ENCODE results near the gene ABCB4. TPM values are rescaled to one million over a fixed set of nuclear protein-coding genes. Genes with fewer than 3 reads are reported as not detected.
A peak's percentile ranks its signal among the peaks of the same experiment; 100 is the strongest.

ABCB4 gene
- total RNA-seq = under 1 TPM in 2 of 4 donors, not detected in 2; 0.38 to 0.76 TPM

GRCh38 chr7:87475359-87476178, at the start of gene ABCB4:
ABCB4 (minus strand) TSS chr7:87475680; CDS start chr7:87475465, 215 bp downstream.
- DNase-seq = no peak
- 40 to 65% methylated on average over 2 to 5 of the region's 80 CpGs for WGBS, 2 donors
- no peaks in the 10 kb centered on the region for H3K36me3 ChIP-seq
- peaks cover 0 to 37% (median 0%) of the 10 kb centered on the region in 4 donors for H3K27me3 ChIP-seq
- TF ChIP-seq CTCF (IDR thresholded peaks at IDR 0.05) (no peak), POLR2A (IDR thresholded peaks at IDR 0.05) (no peak)
- peaks cover 0 to 19% (median 3%) of the 10 kb centered on the region in 3 donors for H3K4me1 ChIP-seq
- H3K4me3 ChIP-seq = peak within 1 kb of the TSS; percentile 30 to 73 (median 44)
- H3K27ac ChIP-seq = peak within 1 kb of the TSS in 1 of 4 donors; percentile 37
- intact Hi-C loops (cut with DNase I) = no loop called here
- H3K9me3 ChIP-seq = no peaks in the 10 kb centered on the region

GRCh38 chr7:87518735-87519134, 43.3 kb upstream of the ABCB4 start:
- no peak for DNase-seq
- H3K9me3 ChIP-seq = no peaks in the 10 kb centered on the region

GRCh38 chr7:87517891-87518290, 42.4 kb upstream of the ABCB4 start:
- TF ChIP-seq CTCF (IDR thresholded peaks at IDR 0.05) (no peak), POLR2A (IDR thresholded peaks at IDR 0.05) (no peak)
- intact Hi-C loops (cut with DNase I) = no loop called here
- no peaks in the 10 kb centered on the region for H3K9me3 ChIP-seq
- no peaks in the 10 kb centered on the region for H3K36me3 ChIP-seq
- H3K4me3 ChIP-seq = no peak overlapping the region
- H3K4me1 ChIP-seq = no peaks in the 10 kb centered on the region
- H3K27me3 ChIP-seq = no peaks in the 10 kb centered on the region
- H3K27ac ChIP-seq = no peak overlapping the region
- 52 to 77% methylated on average over 3 of the region's 3 CpGs for WGBS, 2 donors
- no peak for DNase-seq

More at GRCh38 chr7:87518735-87519134, 43.3 kb upstream of the ABCB4 start:
- no peaks in the 10 kb centered on the region for H3K27me3 ChIP-seq
- H3K27ac ChIP-seq = no peak overlapping the region
- H3K4me3 ChIP-seq = no peak overlapping the region
- no peaks in the 10 kb centered on the region for H3K4me1 ChIP-seq
- TF ChIP-seq CTCF (IDR thresholded peaks at IDR 0.05) = no peak
- no peak for TF ChIP-seq POLR2A (IDR thresholded peaks at IDR 0.05)
- 67 to 68% methylated on average over 2 of the region's 2 CpGs for WGBS, 2 donors
- intact Hi-C loops (cut with DNase I) = no loop called here
- no peaks in the 10 kb centered on the region for H3K36me3 ChIP-seq

GRCh38 chr7:87517136-87517815, 41.8 kb upstream of the ABCB4 start:
- H3K36me3 ChIP-seq = no peaks in the 10 kb centered on the region
- no peaks in the 10 kb centered on the region for H3K27me3 ChIP-seq
- no peak overlapping the region for H3K27ac ChIP-seq
- TF ChIP-seq POLR2A (IDR thresholded peaks at IDR 0.05) (no peak), CTCF (IDR thresholded peaks at IDR 0.05) (no peak)
- H3K4me3 ChIP-seq = no peak overlapping the region
- intact Hi-C loops (cut with DNase I) = no loop called here
- no peaks in the 10 kb centered on the region for H3K9me3 ChIP-seq
- no peak for DNase-seq
- no peaks in the 10 kb centered on the region for H3K4me1 ChIP-seq
- WGBS, 2 donors = 56 to 68% methylated on average over 3 of the region's 3 CpGs

GRCh38 chr7:87513735-87514335, 38.4 kb upstream of the ABCB4 start:
- TF ChIP-seq CTCF (IDR thresholded peaks at IDR 0.05) = no peak
- TF ChIP-seq POLR2A (IDR thresholded peaks at IDR 0.05) = no peak
- Histone ChIP-seq H3K9me3 (no peaks in the 10 kb centered on the region), H3K27me3 (no peaks in the 10 kb centered on the region), H3K36me3 (no peaks in the 10 kb centered on the region), H3K27ac (no peak overlapping the region), H3K4me3 (no peak overlapping the region), H3K4me1 (no peaks in the 10 kb centered on the region)
- WGBS, 2 donors = 81 to 88% methylated on average over 5 of the region's 5 CpGs
- intact Hi-C loops (cut with DNase I) = no loop called here
- no peak for DNase-seq
